GM18858 (cell line): ENCODE data around the gene BTNL9.
"Not testable (repeated sequence)": the region's sequence is repeated elsewhere in the genome, so short reads cannot be mapped to it uniquely, and the experiment has no call there.

ENCODE experiments used
- ATAC-seq: cut with Tn5 transposase; IDR thresholded peaks from one replicate; pipeline ENCODE4 v1.9.1; 2021; ENCODE audit not compliant: unreplicated experiment

Gene BTNL9

DNA sequence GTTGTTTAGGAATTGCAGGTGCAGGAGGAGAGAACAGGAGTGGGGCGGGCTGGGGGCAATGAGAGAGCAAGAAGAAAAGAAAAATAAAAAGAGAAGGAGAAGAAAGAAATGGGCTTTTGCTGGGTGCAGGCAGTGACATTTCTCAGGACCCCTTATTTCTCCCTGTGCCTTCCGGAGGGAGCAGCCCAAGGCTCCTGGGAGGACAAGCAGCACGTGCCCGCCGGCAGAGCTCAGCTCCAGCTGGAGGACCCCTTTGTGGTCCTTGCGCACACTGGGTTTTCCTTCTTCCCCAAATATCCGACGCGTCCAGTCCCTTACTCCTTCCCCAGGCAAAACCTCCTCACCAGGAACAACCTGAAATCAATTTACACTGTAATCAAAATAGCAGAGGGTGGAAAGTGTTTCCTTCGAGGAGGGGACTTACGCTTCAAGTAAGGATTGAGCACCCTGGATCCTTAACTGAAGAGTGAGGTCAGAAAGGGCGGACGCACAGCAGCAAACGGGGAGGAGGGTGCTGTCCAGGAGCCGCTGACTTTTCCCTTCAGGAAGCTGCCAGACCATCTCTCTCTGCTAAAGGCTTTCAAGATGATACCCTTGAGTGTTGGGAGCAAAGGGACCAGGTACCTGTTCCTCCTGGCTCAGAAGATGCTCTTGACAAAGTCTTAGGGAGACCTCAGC, 2.1 kb downstream of the BTNL9 start:
- ATAC-seq = no peak

DNA sequence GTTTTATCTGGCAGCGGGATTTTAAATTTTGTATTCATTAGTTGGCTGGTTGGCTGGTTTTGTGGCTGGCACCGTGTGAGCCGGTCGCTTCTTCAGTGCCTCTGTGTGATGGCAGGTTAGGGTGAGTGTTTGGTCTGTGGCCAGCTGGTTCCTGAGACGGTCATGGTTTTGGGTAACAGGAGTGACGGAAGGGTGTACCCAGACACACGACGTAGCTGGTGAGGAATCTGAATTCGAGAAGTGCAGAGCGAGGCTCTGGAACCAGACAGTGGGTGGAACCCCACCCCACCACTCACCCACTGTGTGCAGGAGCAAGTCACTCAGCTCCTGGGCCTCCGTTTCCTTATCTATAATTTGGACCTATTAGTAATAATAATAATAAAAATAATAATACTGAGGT, 2.7 kb downstream of the BTNL9 start:
- no peak for ATAC-seq

DNA sequence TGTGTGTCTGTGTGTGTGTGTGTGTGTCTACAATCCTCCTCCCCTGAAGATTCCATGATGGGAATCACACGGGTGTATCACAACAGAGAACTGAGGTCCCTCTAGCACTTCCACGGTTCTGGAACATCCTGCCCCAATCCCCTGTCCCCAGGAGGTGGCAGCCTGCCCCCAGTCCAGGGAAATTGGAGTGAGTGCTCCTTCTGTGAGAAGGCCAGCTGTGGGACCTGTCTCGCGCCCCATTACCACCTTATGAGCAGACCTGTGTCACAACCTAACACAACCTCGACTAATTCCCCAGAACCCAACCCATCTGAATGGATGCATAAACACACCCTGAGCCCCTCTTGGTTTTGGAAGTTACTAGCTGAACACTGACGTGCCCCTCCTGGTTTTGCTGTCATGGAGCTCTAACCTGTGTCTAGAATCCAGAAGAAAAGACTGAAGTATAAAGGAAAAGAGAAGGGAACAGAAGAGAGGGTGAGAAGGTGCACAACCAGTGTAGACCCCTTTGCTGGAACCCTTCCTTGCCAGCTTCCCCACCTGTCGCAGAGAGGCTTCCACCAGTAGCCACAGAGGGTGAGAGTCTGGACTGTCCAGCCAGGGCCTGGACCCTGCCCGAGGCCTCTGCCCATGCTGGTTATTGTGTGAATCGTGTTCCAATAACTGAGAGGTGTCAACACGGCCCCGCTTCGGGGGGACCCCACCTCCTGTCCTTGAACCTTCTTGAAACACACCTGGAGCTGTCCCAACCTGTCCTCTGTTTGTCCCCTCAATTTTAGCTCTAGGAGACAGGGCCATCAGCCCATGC, 3.4 kb downstream of the BTNL9 start:
- ATAC-seq = no peak

DNA sequence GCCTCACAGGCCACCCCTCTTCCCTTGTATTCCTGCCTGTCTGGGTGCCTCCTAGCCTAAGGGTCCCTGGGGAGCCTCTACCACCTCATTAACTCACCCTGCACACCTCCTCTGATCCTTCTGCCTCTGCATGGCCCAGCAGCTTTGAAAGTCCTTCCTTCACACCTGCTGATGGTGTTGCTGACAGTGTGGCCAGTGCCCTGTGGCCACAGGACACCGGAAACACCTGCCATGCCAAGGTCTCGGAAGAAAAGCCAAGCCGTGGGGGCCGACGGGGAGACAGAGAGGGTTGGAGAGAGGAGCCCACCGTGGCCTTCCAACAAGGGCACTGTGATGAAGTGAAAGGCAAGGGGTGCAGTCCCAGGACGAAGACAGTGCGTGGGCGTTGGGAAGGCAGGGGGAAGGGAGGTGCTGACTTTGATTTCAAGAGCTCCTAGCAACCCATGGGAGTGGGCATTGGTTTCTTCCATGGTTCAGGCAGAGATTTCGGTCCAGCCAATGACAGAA, 4.1 kb downstream of the BTNL9 start:
- ATAC-seq = no peak

DNA sequence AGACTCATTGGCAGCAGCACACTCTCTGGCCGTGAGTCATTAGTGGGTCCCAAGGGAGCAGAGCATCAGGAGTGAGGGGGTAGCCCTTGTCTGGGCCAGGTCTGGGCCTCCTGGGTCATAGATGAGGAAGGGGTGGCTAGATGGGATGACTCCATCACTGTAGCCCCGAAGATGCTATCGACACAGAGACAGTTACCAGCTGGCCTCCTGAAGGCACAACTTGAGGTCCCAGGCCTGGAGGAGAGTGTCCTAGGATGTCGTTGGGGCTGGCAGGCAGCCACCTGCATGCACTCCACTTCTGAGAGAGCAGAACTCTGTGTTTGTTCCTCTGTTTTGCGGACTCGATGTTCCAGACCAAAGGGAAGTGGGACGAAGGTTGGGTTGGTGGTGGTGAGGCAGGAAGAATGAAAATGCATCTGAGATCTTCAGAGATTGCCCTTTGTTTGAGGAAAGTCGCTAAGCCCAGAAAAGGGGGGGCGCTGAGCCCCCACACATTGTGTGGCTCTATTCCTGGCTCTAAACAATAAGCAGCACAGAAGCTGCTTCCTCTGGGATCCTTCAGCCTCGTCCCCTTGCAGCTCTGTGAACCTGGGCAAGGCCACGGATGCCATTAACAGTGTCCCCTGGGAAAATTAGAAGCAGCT, 4.7 kb downstream of the BTNL9 start:
- ATAC-seq = no peak

DNA sequence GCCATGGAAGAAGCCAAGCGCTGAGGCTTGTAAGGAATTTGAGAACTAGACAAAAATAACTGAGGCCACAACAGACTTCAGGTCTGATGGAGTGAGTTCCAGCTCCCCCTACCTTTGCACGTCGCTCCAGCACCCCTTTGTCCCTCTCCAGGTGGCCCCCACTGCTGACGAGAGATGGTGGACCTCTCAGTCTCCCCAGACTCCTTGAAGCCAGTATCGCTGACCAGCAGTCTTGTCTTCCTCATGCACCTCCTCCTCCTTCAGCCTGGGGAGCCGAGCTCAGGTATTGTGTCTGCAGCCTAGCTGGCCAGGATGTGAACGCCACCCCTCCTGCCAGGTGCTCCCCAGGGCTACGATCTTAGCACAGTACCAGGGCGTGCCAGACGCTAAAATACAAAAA, 5.2 kb downstream of the BTNL9 start:
- ATAC-seq = no peak

DNA sequence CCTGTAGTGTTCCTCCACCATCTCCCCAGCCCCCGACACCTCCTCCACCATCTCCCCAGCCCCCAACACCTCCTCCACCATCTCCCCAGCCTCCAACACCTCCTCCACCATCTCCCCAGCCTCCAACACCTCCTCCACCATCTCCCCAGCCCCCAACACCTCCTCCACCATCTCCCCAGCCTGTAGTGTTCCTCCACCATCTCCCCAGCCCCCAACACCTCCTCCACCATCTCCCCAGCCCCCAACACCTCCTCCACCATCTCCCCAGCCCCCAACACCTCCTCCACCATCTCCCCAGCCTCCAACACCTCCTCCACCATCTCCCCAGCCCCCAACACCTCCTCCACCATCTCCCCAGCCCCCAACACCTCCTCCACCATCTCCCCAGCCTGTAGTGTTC, 5.8 kb downstream of the BTNL9 start:
- not testable (repeated sequence) for ATAC-seq

DNA sequence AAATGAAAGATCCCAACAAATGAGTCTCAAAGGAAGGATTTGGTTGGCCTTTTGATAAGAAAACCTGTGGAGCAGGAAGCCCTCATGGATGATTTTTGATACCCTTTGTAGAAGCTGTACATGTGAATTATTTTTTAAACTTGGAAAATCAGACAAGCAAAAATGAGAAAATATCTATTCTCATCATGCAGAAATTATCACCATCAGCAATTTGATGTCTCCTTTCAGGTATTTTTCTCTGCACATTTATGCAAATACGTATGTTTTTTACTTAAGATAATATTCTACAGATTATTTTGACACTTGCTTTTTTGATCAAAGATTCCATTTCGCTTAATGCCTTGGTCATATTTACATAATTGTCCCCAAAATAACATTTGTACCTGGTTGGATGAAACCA, 7.2 kb downstream of the BTNL9 start:
- no peak for ATAC-seq

DNA sequence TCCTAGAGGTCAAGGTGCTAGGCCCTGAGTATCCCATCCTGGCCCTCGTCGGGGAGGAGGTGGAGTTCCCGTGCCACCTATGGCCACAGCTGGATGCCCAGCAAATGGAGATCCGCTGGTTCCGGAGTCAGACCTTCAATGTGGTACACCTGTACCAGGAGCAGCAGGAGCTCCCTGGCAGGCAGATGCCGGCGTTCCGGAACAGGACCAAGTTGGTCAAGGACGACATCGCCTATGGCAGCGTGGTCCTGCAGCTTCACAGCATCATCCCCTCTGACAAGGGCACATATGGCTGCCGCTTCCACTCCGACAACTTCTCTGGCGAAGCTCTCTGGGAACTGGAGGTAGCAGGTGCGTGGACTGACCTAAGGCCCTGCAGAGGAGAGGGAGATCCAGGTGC, 7.9 kb downstream of the BTNL9 start:
- ATAC-seq = no peak

DNA sequence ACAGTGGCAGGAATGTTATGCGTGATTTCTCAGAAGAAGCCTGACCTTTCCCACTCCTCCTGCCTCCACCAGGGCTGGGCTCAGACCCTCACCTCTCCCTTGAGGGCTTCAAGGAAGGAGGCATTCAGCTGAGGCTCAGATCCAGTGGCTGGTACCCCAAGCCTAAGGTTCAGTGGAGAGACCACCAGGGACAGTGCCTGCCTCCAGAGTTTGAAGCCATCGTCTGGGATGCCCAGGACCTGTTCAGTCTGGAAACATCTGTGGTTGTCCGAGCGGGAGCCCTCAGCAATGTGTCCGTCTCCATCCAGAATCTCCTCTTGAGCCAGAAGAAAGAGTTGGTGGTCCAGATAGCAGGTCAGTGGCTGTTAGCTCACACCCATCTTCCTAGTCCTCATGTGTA, 9.9 kb downstream of the BTNL9 start:
- ATAC-seq = no peak

DNA sequence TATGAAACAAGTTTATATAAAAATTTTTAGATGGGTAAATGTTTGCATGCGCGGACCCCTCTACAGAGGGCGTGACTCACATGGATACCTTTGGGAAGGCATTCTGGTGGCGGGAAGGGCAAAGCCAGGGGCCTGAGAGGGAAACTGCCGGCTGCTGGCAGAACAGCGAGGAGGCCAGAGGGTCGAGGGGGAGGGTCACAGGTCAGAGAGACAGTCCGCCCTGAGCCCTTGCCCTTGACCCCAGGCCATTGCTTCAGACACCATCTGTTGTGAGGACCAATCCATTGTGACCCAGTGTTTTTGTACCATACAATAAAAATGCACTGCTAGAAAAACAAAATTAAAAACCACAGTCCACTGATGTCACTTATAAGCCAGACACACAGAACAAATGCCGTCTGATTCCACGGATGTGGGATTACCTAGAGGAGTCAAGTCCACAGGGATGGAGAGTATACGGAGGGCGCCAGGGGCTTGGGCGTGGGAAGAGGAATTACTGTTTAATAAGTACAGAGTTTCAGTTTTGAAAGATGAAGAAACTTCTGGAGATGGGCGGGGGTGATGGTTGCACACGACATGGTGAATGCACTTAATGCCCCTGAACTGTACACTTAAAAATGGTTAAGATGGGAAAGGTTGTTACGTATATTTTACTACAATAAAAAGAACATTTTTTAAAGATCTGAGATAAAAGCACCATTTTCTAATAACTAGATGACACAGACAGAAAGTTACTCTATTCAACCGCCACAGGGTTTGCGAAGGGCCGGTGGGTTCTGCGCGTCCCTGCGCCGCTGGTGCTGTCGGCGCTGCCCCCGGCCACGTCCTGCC, 12.0 kb downstream of the BTNL9 start:
- no peak for ATAC-seq

DNA sequence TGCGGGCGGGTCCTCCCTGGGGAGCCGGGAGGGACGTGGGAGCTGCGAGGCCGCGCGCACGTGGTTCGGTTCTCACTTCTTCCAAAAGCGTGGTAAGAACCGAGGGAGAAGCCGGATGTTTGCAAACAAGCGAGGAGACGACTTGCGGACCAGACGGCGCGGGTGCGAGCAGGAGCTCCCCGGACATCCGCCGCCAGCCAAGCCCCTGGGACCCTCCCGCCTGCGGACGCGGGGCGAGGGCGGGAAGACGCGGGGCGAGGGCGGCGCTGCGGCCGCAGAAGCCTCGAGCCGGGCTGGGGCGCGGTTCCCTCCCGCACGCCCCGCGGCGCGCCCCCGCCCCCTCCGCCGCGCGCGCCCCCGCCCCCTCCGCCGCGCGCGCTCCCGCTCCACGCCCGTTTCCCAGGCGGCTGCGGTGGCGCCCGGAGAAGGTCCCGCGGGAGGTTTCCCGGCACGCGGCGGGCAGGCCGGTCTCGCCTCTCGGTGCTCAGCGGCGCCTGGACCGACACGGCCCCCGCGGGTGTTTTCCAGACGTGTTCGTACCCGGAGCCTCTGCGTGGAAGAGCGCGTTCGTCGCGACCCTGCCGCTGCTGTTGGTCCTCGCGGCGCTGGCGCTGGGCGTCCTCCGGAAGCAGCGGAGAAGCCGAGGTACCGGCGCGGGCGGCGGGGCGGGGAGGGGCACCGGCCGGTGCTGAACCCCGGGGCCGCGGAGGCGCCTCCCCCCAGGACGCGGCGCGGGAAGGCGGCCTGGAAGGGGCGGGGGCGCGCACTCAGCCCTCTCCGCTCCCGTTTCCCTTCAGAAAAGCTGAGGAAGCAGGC, 12.8 kb downstream of the BTNL9 start:
- ATAC-seq = no peak

DNA sequence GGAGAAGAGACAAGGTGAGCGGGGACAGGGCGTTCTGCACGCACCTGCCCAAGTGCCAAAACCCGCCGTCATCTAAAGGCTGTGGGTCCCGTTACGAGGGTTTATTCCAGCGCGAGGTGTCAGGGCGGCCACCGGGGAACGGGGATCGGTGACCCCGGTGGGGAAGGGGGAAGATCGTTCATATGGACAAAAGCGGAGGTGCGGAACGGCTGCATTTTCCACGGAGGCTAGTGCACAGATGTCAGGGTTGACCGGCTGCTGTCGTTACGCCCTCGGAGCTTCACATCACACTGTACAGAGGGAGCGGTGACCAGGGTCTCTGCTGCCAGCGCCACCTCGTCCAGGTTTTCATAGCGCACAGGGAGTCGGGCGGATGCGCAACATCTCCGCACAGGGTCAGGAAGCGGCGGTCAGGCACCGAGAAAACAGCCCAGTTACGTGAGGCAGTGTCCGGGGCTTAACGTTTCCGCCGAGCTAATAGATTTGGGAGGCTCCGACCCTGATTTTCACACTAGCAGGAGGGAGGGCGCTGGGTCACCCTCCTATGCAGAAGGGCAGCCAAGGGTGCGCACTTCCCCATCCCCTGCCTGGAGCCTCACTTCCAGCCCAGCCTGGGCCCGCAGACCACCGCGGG, 13.5 kb downstream of the BTNL9 start:
- ATAC-seq = no peak

DNA sequence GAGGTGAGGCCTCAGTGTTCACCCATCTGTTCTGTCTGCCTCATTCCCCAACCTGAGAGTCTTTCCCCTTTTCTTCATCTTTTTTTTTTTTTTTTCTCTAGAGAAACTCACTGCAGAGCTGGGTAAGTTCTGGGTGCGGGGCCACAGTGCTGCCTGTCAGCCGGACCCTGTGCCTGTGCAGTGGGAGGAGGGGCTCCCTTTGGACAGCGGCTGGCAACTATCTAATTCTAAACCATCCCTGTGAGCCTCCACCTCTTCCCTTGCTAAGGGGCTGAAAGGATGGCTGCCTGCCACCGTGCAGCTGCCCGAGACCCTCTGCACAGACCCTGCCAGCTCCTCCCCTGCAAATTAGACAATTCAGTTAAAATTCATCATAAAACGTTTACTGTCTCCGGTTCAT, 14.1 kb downstream of the BTNL9 start:
- ATAC-seq = no peak

DNA sequence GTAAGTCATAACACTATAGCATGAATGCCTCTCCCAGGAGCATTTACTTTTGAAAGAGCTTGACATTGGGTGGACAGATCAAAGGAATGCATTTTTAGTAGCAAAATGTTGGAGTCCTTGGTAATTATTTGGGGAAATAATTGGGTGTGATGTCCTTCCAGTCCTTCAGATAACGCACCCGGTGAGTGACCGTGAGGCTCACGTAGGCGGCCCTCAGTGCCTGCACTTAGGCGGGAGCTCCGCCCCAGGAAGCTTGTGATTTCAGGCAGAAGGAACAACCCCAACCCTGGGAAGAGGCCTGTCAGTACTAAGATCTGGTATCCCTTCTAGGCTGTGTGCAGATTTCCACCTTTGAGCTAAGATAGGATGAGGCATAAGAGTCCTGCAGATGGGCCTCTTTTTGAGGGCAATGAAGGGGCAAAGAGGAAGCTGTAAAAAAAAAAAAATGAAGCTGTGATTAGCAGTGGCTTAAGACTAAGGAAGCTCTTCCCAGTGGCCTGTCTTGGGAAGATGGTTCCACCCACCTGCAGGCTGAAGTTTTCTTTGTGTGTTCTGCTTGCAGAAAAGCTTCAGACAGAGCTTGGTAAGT, 14.9 kb downstream of the BTNL9 start:
- no peak for ATAC-seq

DNA sequence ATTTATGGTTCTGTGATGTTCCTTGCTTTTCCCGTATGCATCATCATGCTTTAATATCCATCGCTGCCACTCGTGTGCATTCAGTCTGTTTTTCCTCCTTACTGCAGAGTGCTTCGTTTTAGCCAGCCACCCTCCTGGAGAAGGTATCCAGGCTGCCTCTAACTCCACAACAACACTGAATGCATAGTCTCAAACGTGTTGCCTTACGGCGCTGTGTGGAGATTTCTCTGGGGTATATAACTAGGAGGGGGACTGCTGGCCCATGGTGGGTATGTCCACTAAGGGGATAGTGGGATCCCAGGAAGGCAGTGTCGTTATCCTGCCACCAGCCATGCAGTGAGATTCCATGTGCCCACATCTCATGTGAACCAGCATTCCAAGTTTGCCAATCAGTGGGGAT, 16.4 kb downstream of the BTNL9 start:
- no peak for ATAC-seq

DNA sequence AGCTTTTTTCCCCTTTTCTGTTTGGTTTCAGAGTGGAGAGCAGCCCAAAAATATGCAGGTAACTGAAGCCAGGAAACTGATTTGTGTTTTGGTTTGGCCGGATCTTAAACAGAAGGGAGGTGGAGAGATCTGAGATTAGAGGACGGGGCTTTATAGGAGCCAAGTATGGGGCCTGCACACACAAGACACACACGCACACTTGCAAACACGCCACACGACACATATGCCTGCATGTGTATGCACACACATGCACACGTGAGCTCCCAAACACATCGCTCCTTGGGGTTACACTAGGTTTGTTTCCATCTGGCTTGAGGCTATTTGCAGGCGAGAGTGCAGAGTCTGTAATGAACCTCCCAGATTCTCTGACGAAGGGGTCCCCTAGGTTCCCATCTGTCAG, 18.3 kb downstream of the BTNL9 start:
- no peak for ATAC-seq

DNA sequence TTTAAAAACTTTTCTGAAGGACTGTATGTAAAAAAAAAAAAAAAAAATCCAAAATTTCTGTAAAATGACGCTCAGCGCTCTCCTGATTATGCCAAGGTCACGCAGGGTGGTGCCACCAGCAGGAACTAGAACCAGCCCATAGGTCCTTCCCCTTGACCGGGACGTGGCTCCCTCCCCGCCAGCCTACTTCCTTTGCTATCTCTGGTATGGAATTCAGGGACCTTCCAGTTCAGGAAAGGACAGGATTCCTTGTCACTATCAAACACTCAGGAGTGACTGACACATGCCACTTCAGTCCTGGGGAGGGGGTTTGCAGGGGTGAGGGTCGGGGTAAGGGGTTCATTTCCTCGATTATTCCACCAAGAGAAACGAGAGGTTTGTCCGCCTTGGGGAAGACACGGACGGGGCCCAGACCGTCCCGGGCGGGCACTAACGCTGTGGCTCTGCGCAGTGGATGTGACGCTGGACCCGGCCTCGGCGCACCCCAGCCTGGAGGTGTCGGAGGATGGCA, 18.8 kb downstream of the BTNL9 start:
- no peak for ATAC-seq
